ENCODE data around the gene EMC9. TPM values are rescaled to one million over a fixed set of nuclear protein-coding genes. Genes with fewer than 3 reads are reported as not detected.

EMC9 gene
- total and polyA plus RNA-seq, 2 donors (not counting 1 experiment from before 2014, with no cell fraction given), result 24.7 to 25.9 TPM

DNA sequence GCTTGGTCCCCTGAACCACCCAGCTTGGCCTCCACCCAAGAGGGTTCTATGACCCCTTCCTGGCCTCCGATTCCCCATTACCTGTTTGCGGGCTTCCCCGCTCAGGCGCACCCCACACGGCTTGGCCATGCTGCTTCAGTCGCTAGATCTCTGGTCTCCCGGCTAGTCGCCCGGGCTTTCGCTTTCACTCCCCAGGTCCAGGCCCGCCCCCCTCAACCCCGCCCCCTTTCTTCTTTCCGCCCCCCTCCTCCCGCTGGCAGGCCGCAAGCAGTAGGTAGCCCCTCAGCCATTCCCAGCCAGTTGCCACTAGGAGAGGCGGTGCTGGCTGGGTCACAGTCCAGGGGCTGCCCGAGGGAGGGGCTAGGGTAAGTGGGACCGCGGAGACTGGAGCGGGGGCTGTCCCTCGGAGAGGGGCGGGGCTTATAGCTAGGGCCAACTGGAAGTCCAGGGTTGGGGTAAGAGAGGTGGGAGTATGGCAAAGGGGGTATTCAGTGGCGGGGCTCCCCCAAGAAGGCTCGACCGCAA lies 5.1 kb upstream of the EMC9 start, which contains the start of gene PSME2:
Gene PSME2 (minus strand): TSS at position 158 of the 525 bp plus-strand sequence. CDS start 29 bp downstream, at position 129.
- Mint-ChIP-seq H3K4me3 (peak within 1 kb of the TSS; percentile 95), H3K27ac (peak within 1 kb of the TSS; percentile 95), H3K4me1 (peaks cover 56% of the 10 kb centered on the region), H3K9me3 (ENCODE audit: insufficient read depth) (no peaks in the 10 kb centered on the region), H3K27me3 (no peaks in the 10 kb centered on the region)
- ChIA-PET CTCF (interaction anchor here (0.6 to 6.2 kb wide), 15 partner anchors 8 to 586 kb away, joined by 3 to 62 read pairs (median 5); partner anchors contain the start of genes DCAF11, IRF9, MDP1 and NRL), POLR2A (interaction anchor here (0.6 to 4.1 kb wide), 16 partner anchors 8 to 285 kb away, joined by 3 to 43 read pairs (median 4); partner anchors contain the start of genes CHMP4A, DCAF11, IRF9 and NRL)
- Histone ChIP-seq H3K36me3 (replicated peaks in 1 of 2; ENCODE audit: control extremely low read depth in 1 of 2, control insufficient read depth in 1 of 2, extremely low read depth in 1 of 2, insufficient read depth in 2 of 2, low read length in 1 of 2) (peaks cover 2 to 52% of the 10 kb centered on the region in 2 experiments), H3K27ac (ENCODE audit: low read length in 2 of 2) (peak within 1 kb of the TSS; percentile 77 to 90), H3K4me1 (ENCODE audit: control insufficient read depth in 2 of 2, insufficient read depth in 2 of 2, low read length in 2 of 2) (peaks cover 25 to 40% of the 10 kb centered on the region in 2 donors), H4K20me1 (ENCODE audit: control insufficient read depth, insufficient read depth, low read length, poor library complexity, severe bottlenecking) (peaks cover 42% of the 10 kb centered on the region), H3K4me2 (replicated peaks; ENCODE audit: low read depth, low read length, poor library complexity, severe bottlenecking) (peak within 1 kb of the TSS; percentile 90), H3K4me3 (ENCODE audit: control extremely low read depth in 1 of 5, extremely low read depth in 1 of 5, insufficient read depth in 1 of 5, low read depth in 2 of 5, low read length in 4 of 5) (peak within 1 kb of the TSS; percentile 83 to 95 (median 94)), H3K9ac (ENCODE audit: low read length) (peak within 1 kb of the TSS; percentile 83), H3K27me3 (replicated peaks in 1 of 4; ENCODE audit: control extremely low read depth in 1 of 4, control insufficient read depth in 3 of 4, insufficient read depth in 4 of 4, low read length in 3 of 4) (no peaks in the 10 kb centered on the region), H3K79me2 (ENCODE audit: control insufficient read depth, insufficient read depth, low read length) (peaks cover 80% of the 10 kb centered on the region), H3K9me3 (ENCODE audit: control extremely low read depth in 1 of 3, control insufficient read depth in 2 of 3, insufficient read depth in 1 of 3, low read length in 2 of 3) (no peaks in the 10 kb centered on the region), H2AFZ (ENCODE audit: insufficient read depth, low read depth, low read length, poor library complexity, severe bottlenecking) (peak within 1 kb of the TSS; percentile 83)
- 0% methylated on average over 15 of the region's 25 CpGs for WGBS (ENCODE audit: insufficient coverage)
- intact Hi-C loops (cut with micrococcal nuclease), result loop anchor here (1.0 to 10.0 kb wide), 7 partner anchors 10 to 1052 kb away; partner anchors contain the start of genes ACIN1, C14orf119, GMPR2 and IPO4
- no peak for TF ChIP-seq CTCF (IDR thresholded peaks at IDR 0.05)
- no peak for TF ChIP-seq EZH2 (IDR thresholded peaks at IDR 0.05; ENCODE audit: borderline replicate concordance, insufficient read depth, low read depth, low read length, poor library complexity, severe bottlenecking)
- ATAC-seq (ENCODE audit: low read depth), result peak; percentile 72
- peak; percentile 93 for DNase-seq
